Stimulated activated CD8-positive, alpha-beta memory T cell treated with anti-CD3 and anti-CD28 coated beads, Interleukin-4, amount 100 ng/mL, for 4 hours (primary cell): ENCODE results near the gene CCS.
"Not testable (repeated sequence)": the region's sequence is repeated elsewhere in the genome, so short reads cannot be mapped to it uniquely, and the experiment has no call there.

Source experiments
- DNase-seq, 2 donors: peaks; one replicate each; pipeline ENCODE4 v3.0.0-alpha.2; 2020; ENCODE audit warnings: low read depth in 2 of 2, low spot score in 1 of 2

The CCS gene

GRCh38 chr11:66589996-66590675 lies 2.8 kb upstream of the CCS start:
- no peak for DNase-seq

DNA sequence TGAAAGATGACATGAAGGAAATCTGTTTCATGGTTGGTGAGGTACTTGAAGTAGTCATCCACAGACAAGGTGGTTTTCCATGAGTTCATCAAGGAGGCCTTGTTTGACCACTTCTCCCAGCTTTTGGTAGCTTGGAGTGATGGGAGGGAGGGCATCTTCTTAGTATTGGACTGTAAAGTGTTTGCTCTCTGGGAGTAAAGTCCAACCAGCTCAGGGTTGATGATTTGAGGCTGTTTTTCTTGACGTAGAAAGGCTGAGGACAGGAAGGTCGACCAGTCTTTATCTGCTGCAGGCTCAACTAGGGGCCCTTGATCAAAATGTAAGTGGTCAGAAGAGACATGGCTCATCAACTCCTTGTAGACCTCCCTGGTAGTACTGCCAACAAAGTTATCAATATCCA lies 1.8 kb upstream of the CCS start:
- no peak for DNase-seq

DNA sequence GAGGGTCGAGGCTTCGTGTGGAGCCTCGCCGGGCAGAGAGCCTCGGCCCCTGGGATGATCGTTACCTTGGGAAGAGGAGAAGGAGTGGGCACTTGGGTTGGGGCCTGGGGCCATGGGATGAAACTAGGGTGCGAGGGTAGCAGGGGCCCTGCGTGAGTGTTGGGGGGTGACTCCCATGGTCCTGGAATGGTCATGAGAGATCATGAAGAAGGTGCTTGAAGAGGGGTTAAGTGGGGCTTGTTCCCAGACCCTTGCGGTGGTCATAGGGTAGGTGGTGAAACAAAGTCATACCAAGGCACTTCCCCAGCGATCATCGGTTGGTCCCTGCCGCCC lies 284 bp downstream of the CCS start:
- no peak for DNase-seq

GRCh38 chr11:66593650-66594049 lies 665 bp downstream of the CCS start:
- DNase-seq: no peak

- DNase-seq: no peak
Observed at GRCh38 chr11:66595245-66595904, 2.4 kb downstream of the CCS start.

- no peak for DNase-seq
Observed at GRCh38 chr11:66598993-66599392, 6.0 kb downstream of the CCS start.

DNA sequence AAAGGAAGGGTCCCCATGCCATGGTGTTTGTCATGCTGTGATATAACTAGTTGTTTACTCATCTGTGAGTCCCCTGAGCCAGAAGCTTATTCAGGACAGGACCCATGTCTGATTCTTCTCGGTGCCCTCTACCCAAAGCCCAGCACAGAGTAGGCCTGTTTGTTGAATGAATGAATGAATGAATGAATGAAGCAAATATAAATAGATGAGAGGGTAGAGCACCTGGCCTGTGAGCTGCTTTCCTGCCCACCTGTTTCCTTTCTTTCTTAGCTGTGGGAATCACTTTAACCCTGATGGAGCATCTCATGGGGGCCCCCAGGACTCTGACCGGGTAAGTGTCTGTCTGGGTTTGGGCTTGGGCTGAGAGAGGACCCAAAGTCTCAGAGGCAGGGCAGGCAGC lies 7.2 kb downstream of the CCS start:
- DNase-seq: no peak

DNA sequence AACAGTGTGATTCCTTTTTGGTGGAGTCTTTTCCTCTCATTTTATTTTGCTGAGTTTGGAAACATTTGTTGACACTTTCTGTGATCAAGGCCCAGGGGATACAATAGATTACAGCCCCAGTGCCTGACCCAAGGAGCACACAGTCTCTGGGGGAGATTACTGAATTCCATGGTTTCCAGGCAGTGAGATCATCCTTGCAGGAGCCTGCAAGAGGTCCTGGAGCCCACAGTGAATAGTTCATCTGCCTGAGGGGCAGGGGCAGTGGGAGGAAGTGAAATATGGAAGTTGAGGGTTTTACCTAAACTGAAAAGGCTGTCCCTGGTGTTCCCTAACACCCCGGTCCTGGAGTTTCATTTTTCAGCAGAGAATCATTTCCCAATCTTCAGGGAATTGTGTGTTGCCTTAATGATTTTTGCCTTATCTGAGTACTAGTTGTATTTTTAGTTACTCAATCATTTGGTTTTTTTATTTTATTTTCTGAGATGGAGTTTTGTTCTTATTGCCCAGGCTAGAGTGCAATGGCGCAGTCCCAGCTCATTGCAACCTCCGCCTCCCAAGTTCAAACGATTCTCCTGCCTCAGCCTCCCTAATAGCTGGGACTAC lies 7.7 kb downstream of the CCS start:
- no peak for DNase-seq

- no peak for DNase-seq
Observed at GRCh38 chr11:66603072-66603471, 10.1 kb downstream of the CCS start.

GRCh38 chr11:66604155-66604554 lies 11.2 kb downstream of the CCS start:
- no peak for DNase-seq

- not testable (repeated sequence) for DNase-seq
Observed at GRCh38 chr11:66606608-66607007, 13.6 kb downstream of the CCS start.

- DNase-seq: no peak
Observed at GRCh38 chr11:66607126-66607834, 14.3 kb downstream of the CCS start.

DNA sequence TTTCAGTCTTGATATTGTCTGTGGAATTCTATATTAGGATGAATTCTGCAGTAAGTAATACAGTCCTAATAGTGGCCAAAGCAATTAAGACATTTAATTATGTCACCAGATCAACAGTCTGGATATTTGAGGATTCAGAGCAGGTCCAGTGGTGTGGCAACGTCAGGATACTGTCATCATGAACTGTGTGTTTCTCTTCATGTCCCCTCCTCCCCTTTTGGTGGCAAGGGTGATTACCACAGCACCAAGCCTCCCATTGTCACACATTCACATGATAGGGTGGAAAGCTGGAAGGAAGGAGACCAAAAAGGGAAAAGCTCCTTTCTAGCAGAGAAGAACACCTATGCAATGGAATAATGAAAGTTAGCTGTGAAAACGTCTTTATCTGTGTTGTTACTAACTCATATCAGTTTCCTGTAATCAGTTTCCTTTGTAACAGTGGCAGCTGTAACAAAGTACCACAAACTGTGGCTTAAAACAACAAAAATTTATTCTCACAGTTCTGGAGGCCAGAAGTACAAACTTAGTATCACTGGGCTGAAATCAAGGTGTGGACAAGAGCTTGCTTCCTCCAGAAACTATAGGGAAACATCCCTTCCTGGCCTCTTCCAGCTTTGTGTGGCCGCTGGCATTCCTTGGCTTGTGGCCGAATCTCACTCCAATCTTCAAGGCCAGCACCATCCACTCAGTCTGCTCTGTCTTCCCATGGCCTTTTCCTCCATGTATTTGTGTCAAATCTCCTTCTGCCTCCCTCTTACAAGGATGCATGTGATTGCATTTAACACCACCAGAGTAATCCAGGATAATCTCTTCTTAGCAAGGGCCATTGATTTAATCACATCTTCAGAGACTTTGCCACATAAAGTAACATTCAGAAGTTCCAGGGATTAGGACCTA lies 17.0 kb downstream of the CCS start:
- no peak for DNase-seq

DNA sequence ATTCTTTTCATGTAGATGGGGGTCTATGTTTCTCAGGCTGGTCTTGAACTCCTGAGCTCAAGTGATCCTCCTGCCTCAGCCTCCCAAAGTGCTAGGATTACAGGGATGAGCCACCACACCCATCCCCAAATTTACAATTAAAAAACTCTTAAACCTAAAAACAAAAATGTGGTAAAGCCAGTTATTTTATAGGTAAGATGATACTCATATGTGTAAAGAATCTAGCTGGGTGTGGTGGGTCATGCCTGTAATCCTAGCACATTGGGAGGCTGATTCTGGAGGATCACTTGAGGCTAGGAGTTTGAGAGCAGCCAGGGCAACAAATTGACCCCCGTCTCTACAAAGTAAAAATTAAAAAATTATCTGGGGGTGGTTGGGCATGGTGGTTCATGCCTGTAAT lies 19.5 kb downstream of the CCS start:
- no peak for DNase-seq

DNA sequence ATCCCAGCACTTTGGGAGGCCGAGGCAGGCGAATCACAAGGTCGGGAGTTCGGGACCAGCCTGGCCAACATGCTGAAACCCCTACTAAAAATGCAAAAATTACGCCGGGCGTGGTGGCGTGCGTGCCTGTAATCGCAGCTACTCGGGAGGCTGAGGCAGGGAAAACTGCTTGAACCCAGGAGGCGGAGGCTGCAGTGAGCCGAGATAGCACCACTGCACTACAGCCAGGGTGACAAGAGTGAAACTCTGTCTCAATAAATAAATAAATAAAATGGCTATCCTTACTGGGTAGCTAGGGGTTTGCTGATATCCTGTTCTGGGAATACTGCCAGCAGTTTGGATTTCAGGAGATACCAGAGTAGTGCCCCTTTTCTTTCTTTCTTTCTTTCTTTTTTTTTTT lies 21.1 kb downstream of the CCS start:
- no peak for DNase-seq

DNA sequence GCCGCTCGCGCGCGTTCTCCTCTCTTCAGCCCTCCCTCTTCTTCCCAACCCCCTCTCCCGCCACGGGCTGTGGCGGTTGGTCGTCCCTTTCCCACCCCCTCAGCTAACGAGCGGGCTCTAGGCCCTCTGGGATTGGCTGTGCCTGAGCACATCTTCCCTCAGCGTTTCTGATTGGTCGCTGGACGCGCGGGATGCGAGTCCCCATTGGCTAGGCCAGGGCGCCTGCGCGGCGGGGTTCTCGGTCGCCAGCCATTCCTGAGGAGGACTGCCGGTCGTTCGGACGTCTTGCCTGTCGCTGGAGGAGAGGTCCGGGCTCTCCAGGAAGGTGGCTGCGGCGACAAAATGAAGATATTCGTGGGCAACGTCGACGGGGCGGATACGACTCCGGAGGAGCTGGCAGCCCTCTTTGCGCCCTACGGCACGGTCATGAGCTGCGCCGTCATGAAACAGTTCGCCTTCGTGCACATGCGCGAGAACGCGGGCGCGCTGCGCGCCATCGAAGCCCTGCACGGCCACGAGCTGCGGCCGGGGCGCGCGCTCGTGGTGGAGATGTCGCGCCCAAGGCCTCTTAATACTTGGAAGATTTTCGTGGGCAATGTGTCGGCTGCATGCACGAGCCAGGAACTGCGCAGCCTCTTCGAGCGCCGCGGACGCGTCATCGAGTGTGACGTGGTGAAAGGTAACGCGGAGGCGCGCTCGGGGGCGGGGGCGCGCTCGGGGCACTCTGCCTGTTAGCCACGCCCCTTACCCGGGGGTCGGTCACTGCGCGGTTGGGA lies 23.6 kb downstream of the CCS start, which contains the start of gene RBM14:
TSS of gene RBM14 (plus strand) at position 252 of the 776 bp plus-strand sequence. CDS start at position 343, 91 bp downstream.
- peak; percentile 94 to 97 for DNase-seq

DNA sequence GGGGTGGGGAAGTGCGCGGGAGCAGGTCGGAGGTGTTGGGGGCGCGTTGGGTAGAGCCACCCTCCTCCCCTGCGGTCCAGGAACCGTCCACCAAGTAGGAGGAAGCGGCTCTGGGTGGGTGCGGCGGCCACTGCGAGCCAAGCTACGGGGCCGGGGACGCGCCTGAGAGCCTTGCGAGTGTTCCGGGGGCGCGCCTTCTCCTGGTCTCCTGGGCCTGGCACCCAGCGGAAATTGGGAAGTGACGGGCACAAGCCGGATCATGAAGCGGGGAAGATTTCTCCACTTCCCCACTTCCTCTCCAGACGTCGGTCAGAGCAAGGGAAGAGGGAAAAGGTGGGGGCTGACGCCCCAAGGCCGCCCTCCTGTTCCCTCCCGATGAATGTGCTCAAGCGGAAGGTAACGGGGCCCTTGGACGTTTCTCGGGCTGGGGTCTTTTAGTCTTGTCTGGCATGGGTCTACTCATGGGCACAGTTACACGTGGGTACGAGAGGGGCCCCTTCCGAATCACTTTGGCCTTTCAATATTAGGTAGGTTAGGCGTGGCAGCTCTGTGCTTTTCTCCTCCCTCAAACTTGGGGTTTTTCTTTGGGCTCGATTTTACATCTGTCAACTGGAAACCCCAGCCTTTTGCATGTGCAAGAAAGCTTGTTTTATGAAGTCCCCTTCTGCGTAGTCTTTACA lies 24.3 kb downstream of the CCS start:
- no peak for DNase-seq

DNA sequence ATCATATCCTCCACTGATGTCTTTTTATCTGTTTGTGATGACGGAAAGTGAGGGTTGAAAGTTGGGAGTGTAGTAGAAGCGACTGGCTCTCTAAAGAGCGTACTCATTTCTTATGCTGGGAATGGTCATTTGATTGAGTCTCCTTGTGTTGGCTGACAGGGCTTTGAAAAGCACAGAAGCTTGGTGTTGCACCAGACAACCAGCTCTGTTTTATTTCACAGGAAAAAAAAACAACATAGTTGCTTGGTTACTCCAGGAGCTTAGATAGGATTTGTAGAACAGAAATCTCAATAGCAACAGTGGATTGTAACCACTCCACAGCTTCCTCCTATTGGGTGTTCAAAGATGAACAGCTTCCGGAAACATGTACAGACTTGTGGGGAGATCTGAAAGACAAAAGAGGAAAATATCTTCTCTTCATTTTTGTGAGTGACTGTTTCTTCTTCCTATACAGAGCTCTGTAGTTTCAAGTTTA lies 26.1 kb downstream of the CCS start:
- no peak for DNase-seq

- DNase-seq: no peak
Observed at GRCh38 chr11:66624450-66624849, 31.5 kb downstream of the CCS start.
